Stimulated activated CD4-positive, alpha-beta T cell treated with anti-CD3 and anti-CD28 coated beads, Interleukin-1b, Interleukin-23, amount 100 ng/mL, for 1 hour (primary cell): ENCODE results near the gene MYMX.

Source experiments
- DNase-seq, 2 donors: peaks; one replicate each; pipeline ENCODE4 v3.0.0-alpha.2; 2020; ENCODE audit warnings: low read depth in 2 of 2

Gene MYMX

DNA sequence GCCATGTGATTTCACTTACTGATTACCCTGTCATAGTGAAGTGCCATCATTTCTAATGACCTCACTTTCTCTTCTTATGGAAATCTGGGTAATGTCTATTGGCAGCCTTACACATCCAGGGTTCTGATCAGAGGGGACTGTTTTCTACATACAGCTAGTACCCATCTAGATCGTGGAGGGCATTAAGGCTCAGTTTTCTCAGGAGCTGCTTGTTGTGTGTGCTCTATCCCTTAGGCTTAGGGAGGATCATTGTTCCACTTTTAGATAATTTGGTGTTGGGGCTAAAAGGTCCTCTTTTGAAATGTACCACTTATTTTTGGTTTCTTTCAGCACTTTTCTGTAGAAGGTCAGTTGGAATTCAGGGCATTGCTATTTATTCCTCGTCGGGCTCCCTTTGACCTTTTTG is 34.0 kb downstream of the MYMX start:
- no peak for DNase-seq

DNA sequence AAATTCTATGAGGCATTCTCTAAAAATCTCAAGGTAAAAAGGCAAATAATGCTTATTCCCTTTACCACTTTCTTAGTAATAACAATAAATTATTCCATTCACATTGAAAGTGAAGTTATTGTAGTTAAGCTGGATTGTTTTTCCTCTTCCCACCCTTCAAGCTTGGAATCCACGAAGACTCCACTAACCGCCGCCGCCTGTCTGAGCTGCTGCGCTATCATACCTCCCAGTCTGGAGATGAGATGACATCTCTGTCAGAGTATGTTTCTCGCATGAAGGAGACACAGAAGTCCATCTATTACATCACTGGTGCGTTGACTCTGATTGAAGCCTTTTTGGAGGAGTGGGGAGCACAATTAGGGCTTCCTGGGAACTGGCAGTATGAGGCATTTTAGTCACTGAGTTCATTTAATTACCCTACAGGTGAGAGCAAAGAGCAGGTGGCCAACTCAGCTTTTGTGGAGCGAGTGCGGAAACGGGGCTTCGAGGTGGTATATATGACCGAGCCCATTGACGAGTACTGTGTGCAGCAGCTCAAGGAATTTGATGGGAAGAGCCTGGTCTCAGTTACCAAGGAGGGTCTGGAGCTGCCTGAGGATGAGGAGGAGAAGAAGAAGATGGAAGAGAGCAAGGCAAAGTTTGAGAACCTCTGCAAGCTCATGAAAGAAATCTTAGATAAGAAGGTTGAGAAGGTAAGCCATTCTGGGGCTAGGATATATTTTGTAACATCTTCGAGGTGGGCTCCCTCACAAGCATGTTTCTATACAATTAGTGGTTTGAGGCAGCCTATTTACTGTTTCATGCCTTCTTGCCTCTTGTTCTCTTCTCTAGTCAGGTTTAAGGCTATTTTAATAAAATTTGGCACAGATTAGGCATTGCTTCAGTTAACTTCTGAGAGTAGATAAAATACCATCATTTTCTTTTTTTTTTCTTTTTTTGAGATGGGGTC is 35.1 kb downstream of the MYMX start:
- DNase-seq: no peak

DNA sequence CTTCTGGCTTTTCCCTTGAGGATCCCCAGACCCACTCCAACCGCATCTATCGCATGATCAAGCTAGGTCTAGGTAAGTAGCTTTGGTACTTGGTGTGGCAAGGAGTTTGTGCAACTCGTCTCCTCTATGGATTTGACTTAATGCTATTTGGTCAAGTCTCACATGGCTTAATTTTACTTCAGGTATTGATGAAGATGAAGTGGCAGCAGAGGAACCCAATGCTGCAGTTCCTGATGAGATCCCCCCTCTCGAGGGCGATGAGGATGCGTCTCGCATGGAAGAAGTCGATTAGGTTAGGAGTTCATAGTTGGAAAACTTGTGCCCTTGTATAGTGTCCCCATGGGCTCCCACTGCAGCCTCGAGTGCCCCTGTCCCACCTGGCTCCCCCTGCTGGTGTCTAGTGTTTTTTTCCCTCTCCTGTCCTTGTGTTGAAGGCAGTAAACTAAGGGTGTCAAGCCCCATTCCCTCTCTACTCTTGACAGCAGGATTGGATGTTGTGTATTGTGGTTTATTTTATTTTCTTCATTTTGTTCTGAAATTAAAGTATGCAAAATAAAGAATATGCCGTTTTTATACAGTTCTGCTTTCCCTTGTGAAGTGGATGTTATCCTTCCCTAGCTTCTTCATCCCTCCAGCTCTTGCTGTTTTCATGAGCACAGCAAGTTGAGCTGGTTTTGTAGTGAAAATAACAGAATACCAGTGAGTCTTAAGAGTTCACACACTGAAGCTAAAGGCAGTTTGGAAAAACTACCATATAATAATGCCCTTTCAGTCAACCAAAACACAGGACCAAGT is 36.8 kb downstream of the MYMX start:
- no peak for DNase-seq

DNA sequence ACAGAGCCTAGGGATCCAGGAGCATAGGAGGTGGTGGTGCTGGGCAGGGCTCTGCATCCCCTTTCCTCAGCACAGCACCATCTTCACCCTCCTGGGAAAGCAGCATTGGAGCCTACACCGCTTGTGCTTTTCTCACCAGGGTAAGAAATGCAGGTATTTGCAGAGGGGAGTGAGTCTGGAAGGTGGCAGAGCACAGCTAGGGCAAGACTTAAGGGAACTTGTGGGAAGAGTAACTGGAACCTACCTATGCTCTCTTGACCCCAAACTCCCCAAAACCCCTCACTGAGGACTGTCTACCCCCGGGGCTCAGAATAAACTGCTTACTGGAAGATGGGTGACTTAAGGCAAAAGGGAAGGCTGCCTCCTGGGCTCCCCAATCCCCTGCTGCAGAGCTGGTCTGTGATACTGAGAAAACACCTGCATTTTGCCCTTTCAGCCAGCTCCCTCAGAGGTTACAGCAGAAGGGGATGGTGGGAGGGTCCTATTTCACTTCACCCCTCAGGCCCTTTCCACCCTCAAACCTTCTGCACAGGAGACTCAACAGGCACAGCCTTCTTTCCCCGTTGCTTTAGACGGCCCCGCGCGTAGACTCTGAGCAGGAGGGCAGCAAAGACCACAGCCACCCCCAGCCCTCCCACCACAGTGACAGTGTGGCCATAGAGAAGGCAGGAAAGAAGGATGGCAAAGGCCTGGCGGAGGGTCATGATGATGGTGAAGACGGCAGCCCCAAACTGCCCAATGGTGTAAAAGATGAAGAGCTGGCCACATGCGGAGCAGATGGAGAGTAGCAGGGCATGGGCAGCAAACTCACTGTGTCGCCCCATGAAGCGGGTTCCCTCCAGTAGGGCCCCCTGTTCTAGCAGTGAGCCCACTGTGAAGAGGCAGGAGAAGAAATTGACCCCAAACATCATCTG is 37.7 kb downstream of the MYMX start:
- no peak for DNase-seq

DNA sequence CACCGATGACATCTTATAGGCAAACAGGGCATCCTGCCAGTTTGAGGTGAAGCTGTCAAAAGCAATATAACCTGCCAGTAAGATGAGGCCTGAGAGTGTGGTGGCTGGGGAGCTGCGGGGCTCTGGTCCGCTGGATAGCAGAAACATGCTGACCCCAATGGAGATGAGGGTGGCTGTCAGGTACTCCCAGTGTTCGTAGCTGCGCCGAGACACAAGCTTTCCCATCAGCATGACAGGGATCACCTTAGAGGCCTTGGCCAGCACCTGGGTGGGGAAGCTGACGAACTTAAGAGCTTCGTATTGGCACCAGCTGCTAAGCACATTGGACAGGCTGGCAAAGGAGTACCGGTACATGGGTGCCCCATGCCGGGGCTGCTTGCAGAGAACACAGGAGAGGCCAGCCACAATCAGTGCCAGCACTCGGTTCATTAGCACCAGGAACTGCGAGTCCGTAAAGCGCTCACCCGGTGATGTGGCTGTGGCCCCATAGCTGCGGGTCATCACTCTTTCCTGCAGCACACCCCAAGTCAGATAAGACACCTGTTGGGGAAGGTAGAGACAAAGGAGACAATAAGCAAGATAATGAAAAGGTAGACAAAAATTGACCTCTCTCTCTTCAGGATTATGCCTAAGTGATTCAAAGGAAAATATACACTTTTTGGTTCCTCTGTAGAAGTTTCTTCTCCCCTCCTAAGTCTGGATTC is 38.5 kb downstream of the MYMX start:
- DNase-seq: no peak

DNA sequence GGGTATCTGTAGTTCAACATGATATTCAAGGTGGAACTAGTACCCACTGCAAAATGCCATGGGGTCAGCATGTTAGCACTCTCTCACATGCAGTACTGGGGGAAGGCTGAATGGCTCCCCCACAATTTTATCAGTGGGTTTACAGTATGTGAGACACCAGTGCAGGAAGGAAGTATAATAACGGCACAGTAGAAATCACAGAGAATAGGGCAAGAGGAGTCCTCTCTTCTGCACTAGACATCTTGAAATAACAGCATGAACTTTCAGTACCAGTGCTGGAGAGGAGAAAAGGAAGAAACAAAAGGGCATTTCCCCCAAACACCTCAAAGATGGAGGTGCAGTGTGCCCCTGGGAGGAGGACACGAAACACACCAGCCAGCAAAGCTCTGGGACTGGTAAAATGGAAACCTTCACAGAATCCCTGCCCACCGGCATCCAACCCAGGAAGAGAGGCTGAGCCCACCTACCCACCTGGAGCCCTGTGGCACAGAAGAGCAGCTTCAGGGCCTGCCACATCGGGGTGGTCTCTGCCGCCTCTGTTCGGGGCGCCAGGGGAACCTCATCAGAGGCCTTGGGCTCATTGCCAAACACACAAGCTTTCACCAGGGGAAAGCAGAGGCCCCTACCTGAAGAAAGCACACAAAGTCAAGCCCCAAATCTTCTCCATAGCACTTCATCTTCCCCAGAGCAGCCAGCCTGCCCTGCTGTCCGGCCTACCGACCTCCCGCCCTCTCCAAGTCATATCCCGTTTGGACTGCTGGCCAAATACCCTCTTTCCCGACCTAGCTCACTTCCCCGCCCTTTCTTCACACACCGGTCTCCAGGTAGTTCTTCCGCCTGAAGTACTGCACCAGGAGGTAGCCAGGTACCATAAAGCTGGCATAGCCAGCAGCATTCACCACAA is 39.4 kb downstream of the MYMX start:
- no peak for DNase-seq

DNA sequence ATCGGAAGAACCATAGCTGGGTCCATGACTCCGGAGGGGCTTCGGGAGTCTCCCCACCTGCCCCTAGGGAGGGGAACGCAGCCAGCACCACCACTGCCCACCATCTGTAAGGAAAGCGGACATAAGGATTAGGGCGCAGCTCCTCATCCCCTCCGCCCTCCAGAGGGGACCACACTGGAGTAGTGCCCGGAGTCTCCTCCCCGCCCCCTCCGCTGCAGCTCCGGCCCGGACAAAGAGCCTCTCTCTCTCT is 40.0 kb downstream of the MYMX start:
- no peak for DNase-seq

DNA sequence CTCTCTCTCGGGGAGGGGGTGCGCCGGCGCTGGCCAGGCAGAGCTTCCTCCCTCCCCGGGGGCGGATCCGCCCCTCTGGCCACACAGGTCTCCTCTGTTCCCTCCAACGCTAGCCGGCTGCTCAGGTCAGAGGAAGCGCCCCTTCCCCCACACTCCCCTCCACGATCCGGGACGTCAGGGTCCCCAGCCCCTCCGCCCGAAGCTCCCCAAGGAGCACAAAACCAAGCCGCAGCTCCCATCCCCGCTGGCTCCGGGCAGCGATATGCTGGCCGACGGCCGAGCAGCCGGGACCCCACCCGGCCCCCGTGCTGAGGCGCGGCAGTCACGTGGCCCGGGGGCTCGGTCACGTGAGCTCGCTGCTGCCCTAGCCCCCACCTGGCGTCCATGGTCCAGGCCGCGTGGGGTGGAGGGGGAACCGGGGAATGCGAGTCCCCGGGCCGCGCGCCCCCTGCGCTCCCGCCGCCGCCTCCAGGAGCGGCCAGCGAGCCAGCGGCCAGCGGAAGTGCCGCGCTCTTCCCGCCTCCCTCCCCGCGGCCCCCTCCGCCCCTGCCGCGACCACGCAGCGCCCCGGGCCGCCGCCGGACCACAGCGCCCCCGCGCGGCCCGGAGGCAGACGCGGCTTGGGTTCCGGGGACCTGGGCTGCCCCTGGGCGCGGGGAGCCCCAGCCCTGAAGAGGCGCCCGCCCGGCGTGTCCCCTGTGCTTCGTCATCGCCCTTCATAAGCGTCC is 40.5 kb downstream of the MYMX start, which contains the start of gene SLC35B2:
TSS of gene SLC35B2 (minus strand) at position 504 of the 728 bp plus-strand sequence. CDS start at position 386, 118 bp downstream.
- no peak for DNase-seq

DNA sequence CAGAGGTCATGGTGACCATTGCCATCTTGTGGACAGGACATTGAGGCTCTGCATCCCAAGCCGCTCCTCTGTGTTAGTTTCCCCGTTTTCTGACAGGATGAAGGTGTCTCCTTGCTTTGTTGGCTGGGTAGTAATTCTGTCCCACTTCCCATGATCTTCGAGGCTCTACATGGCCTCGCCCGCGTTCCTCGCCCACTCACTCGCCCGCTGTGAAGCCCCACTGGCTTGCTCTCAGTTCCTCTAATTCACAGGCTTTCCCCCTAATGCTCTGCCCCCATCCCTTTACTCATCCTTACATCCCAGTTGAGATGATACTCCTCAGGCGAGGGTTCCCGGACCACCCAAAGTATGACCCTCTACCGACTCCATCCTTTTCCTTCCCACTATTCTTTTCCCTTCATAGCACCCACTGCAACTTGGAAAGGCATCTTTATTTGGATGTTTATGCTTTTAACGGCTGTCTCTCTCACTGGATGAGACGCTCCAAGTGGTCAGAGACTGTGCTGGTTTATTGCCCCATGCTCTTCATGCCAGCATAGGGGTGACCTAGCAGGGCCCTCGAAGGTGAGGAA is 41.1 kb downstream of the MYMX start:
- no peak for DNase-seq

DNA sequence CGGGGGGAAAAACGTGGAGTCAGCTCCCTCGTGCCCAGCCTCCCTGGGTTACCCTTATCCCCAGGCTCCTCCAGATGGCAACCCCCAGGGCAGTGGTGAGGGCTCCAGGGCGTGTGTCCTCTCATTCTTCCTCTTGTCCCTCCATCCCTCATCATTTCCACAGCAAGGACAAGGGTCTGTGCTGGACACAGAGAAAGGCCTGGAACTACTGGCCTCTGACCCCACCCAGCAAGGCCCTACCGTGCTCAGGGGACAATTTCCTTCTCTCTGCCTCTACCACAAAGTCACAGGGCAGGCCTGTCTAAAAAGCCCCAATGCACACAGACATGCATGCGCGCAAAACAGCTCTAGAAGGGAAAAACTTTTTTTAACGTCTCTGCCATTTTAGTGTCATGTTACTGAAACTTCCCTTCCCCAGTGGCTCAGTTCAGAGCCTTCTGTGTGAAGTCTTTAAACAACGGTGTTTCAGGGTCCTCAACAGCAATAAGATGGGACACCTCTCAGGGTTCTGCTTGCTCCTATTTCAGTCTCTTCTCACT is 41.7 kb downstream of the MYMX start:
- DNase-seq: no peak

DNA sequence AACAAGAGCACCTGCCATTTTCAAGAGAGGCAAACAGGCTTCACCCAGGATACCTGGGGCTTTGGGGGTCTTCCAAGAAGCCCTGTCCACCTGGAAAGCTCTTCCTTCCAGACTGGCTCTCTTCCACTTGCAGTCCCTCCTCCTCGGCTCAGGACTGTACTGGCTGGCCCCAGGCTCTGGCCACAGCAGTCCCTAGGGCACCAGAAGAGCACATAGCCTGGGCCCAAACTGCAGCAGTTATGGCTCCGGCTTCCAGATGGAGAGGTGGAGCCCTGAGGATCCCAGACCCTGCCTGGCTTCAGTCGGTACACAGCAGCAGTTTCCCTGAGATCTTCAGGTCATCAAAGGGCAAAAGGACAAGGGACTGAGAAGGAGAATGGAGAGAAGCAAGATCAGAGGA is 42.2 kb downstream of the MYMX start:
- DNase-seq: no peak

DNA sequence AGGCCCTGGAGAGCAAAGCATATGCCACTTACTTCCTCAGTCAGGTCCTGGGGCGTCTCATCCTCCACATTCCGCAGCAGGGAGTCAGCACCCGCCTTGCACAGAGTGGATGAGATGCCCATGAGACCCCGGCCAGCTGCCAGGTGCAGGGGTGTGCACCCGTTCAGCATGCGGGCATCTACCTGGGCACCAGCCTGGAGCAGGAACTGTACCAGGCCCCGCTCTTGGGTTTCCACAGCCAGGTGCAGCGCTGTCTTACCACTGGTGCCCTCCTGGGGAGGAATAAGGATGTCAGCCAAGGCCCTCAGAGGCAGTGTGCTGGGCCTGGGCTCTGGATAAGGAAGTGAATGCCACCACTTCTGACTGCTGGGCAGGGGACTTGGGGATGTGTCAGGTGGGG is 43.3 kb downstream of the MYMX start:
- no peak for DNase-seq

DNA sequence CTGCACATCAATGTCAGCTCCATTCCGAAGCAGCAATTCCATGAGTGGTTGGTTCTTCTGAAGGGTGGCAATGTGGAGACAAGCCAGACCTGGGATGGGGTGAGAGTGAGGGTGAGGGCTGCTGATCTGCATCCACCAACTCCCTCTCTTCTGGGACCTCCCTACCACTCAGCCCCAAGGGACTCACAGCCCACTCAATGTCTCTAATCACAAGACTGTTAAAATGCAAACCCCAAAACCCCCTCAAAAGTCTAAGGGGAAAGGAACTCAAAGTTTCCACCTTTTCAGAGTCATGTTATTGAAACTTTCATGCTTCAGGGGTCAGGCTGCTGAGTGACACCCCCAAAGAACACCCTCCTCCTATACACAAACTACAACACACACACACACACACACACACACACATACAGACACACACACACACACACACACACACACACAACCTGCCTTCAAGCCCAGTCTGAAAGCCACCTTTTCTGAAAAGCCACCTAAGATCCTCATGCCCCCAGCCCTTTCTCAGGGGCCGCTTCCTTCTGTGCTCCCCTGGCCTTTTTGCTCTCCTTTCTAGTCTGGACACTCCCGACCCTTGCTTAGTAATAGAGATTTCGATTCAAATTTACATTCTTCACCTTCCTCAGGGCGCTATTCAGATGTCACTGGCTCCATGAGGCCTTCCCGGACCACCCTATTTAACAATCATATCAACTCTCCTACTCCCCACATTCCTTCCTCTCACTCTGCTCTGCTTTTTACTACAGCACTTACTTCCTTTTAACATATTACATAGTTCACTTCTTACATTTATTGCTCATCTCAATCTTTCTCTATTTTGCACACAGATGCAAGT is 43.9 kb downstream of the MYMX start:
- no peak for DNase-seq

DNA sequence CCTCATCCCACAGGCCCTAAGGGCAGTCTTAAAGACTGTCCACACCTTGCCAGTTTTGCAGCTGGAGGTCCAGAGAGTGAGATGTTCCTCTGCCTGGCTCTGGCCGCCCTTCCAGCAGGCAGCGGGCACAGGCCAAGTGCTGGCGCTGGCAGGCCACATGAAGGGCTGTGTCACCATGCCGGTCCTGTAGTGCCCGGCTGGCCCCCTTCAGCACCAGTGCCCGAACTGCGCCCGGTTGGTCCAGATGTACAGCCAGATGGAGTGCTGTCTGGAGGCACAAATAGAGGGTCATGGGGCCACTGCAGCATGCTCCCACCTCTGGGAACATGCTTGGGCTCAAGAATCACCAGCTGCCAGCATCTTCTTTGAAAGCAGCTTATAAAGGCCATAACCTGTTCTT is 44.9 kb downstream of the MYMX start:
- no peak for DNase-seq

DNA sequence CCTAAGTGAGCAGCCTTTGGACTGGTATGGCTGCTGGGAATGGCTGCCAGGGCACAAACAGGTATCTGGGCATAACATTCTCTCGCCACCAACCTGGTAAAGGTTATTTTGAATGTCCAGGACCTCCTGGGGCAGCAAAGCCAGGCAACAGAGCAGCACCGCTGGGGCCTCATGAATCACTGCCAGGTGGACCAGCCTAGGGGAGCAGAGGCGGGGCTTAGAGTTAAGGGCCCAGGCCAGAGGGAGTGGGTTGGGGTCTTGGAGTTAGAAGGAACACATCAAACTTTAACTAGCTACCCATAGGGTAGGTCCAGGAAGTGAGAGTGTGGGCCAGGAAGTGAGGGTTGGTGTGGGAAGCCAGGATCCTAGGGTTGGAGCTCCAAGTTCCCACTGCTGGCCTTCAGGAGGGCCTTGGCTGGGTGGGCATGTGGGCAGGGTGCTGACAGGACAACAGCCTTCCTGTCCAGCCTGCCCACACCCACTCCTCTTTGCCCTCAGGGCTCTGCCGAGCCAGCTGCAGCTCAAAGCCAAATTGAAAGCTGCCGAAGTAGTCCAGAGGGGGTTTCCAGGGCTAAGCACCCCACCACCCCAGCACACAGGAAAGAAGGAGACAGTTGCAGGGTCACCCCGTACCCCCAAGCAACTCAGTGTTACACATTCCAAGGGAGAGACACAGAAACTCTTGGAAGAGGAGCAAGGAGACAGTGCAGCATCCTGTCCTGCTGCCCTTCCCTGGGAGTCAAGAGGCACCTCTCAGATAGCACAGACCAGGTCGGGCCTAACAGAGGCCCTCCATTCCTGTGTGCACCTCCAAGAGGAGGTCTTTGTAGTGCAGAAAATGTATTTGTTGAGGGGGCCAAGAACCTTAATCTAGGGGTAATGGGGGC is 46.0 kb downstream of the MYMX start:
- DNase-seq: no peak

DNA sequence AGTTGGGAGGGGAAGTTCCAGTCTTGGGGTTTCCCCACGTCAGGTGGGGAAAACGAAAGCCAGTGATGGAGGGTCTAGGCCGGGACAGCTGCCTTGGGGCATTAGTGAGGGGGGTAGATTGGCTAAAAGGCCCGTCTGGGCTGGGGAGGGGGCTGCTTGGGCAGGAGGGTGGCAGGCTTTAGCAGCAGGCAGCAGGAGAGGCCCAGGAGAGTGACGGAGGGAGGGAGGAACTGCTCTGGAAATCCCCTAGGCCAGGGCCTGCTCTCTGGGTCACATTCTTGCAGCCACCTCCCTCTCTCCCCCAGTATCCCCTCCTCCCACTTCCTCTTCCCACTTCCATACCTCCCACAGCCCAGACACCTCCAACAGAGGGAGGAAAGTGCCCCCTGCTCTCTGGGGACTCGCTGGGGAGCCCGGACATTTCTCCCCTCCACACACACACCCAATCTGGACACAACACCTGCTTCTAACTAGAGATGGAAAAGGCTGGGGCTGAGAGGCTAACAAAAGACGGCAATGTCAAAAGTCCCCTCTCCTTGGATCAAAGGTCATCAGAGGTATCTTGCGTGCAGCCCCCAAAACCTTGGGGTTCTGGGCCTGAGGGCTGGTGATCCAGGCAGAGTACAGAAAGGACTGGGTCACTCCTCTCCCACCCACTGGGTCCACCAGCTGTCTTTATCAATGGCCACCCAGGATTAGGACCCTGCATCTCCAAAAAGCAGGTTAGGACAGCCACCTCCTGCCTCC is 46.8 kb downstream of the MYMX start:
- no peak for DNase-seq
